NOMO-1 (cell line): Measurements from ENCODE around the gene NDFIP1.
A peak's percentile ranks its signal among the peaks of the same experiment; 100 is the strongest.
"Not testable (repeated sequence)": the region's sequence is repeated elsewhere in the genome, so short reads cannot be mapped to it uniquely, and the experiment has no call there.

Experiments used
- DNase-seq, 2 experiments: peaks; one replicate each; lab custom pipeline; 2025; ENCODE audit not compliant: unreplicated experiment in 2 of 2; lab: John Stamatoyannopoulos, UW

Gene NDFIP1

GRCh38 chr5:142108432-142109330 is at the start of gene NDFIP1:
TSS of gene NDFIP1 (plus strand) at chr5:142108779. CDS start at chr5:142108975, 196 bp downstream.
- DNase-seq: peak; percentile 79 to 83

GRCh38 chr5:142059304-142059940 is 49.2 kb upstream of the NDFIP1 start:
- DNase-seq: no peak

- no peak for DNase-seq
Measured at GRCh38 chr5:142063376-142063775, 45.2 kb upstream of the NDFIP1 start.

GRCh38 chr5:142063878-142064331 is 44.7 kb upstream of the NDFIP1 start:
- peak; percentile 34 to 47 for DNase-seq

DNA sequence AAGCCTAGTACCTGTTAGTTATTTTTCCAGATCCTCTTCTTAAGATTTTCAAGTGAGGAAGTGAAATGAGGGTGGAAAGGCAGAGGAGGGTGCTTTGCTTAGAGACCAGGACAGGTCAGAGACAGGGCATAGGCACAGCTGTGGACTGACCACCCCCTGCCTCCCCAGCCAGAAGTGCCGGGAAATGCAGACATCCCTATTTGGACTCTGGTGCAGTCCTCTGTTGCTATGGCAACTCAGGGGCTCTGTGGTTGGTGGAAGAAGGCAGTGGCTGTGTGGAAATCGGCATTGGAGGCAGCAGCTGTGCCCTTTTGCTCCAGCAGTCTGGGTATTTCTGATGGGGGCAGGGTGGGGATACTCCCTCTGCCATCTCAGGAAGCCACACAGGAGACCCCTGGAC is 43.3 kb upstream of the NDFIP1 start:
- DNase-seq: no peak

DNA sequence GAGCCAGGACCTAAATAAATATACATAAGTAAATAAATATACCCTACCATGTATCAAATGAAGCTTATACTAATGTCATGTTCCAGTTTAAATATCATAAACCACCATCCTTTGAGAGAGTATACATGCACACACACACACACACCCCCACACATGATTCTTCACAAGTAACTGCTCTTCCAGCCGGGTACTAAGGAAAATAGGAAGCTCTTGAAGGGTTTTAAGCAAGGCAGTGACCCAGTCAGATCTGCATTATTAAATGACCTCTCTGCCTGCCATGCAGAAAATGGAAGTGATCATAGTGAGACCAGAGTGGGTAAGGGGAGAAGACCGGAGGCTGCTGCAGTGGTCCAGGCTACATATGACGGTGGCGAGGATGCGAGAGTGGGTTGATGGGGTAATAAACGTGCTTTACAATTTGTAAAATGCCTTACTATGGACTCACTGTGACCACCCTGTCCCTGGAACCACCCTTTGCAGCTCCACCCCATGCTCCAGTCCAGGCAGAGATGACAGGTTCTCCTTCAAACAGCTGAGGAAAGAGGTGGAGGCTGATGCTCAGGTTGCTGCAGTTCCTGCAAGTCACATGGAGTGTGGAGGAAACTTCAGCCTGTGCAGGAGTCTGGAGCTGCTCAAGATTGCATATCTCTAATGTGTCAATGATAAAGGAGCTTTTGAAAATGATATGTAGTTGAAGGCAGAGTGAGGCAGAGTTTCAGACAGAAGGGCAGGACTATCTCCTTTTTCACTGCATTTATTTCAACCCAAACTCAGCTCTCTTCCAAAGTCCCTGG is 38.8 kb upstream of the NDFIP1 start:
- no peak for DNase-seq

- no peak for DNase-seq
Measured at GRCh38 chr5:142070734-142071133, 37.8 kb upstream of the NDFIP1 start.

GRCh38 chr5:142072488-142072887 is 36.1 kb upstream of the NDFIP1 start:
- DNase-seq: peak in 1 of 2 experiments; percentile 21

DNA sequence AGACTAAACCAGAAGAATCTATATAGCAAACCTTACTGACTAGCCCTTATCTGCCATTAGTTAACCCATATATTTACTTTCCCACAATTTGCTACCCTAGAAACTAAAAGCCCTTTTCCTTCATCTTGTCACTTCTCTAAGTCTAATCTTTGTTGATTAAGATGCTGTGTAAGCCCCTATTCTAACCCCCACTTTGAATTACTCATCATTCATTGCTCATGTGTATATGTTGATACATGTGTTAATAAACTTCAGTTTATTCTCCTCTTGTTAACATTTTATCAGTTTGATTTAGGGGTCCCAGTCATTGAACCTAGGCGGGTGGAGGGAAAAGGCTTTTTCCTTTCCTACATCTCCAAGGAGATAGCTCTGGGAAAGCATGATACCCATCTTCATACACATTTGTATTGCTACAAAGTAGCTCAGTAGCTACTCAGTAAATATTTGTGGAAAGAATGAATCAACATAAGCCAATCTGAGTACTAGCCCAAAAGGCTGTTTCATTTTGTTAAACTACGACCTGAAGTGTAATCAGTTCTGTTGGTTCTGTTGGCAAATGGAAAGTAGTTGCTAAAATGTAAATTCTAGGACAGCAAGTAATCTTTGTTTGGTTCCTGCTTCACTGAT is 35.1 kb upstream of the NDFIP1 start:
- DNase-seq: no peak

- no peak for DNase-seq
Measured at GRCh38 chr5:142074006-142074405, 34.6 kb upstream of the NDFIP1 start.

DNA sequence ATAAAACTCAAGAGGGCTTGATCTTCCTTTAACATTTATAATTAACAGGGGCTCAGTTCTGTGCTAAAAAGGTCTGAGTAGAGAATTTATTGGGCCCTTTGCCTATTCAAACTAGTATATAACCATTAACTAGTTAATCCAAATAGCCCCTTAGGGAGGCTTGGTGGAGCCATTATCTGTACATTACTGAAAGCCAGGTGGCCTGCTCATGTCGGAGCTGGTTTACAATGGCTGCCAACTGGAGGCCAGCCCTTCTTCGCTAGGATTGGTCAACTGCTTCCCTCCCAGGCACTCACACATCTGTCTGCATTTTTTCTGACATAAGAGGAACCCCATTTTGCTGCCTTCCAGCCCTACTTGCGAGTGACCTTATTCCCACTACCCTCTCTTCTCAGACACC is 30.4 kb upstream of the NDFIP1 start:
- no peak for DNase-seq

DNA sequence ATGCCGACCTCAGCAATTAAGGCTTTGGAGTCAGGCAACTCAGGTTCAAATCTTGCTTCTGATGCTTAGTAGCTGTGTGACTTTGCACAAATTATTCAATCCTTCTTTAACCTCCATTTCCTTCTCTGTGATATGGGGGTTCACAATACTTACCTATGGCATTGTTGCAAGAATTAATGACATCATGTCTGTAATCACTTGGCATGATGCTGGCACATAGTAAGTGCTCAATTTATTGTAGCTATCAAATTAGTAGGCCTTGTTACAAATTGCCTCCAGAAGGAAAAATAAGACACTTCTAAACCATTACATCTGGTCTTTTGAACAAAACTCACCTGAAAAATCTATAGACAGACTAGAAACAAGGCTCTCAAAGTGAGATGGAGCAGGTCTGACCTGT is 29.9 kb upstream of the NDFIP1 start:
- DNase-seq: no peak

DNA sequence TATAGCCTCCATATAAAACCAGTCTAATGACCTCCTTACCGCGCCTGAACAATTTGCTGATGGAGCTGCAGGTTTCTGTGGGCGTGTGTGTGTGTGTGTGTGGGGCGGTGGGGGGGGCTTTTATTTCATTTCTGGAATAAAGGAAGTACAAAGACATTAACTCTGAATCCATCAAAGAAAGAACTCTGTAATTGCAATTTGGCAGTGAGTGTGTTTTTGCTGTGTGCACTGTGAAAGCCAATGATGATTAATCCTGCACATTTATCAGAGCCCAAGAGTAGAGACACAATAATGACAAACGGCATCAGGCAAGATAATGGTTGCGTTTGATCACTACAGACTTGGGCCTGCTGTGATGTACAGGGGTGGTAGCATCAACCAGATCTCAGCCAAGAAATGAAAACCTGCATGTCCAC is 29.3 kb upstream of the NDFIP1 start:
- DNase-seq: no peak

DNA sequence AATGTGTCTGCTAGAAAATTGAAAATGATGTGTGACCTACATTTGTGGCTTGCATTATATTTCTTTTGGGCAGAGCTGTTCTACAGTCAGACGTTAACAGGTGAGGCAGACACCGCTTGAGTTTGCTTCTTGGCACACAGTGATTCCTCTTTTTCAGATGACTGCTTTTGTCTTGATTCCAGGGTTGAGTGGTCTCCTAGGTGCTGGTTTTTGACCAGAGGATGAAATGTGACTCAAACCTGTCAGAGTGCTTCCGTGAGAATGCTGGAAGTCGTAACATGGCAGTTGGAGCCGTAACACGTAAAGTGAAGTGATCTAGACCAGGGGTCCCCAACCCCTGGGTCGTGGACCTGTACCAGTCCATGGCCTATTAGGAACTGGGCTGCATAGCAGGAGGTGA is 28.3 kb upstream of the NDFIP1 start:
- DNase-seq: no peak

GRCh38 chr5:142082182-142082781 is 26.3 kb upstream of the NDFIP1 start:
- DNase-seq: no peak

- no peak for DNase-seq
Measured at GRCh38 chr5:142086229-142086628, 22.4 kb upstream of the NDFIP1 start.

DNA sequence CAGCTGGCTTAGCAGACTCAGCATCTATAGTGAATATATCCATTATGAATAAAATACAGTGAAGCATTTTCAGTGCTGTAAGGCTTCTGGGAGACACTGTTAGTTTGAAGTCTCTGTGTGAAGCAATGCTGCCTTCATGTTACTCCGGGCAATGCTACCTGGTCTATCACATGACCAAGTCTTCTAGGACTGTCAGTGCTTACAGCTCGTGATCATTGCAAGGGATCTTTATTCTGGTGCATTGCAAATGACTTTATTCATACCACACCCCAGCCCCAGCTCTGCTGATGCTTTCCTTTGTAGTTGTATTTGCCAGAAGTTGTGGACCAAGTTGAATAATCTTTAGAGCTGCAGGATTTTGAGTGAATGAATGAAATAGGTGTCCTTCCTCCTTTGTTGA is 21.9 kb upstream of the NDFIP1 start:
- no peak for DNase-seq

GRCh38 chr5:142087920-142088679 is 20.5 kb upstream of the NDFIP1 start:
- no peak for DNase-seq

GRCh38 chr5:142088855-142089479 is 19.6 kb upstream of the NDFIP1 start:
- DNase-seq: not testable (repeated sequence)
